NCI-H82 treated with DMSO at 0.1 percent for 48 hours (cell line): ENCODE data around the gene EFNA4.

ENCODE experiments used
- DNase-seq: peaks from one replicate; lab custom pipeline; 2025; ENCODE audit not compliant: unreplicated experiment; lab: John Stamatoyannopoulos, UW

Gene EFNA4

GRCh38 chr1:155085504-155086127 lies 22.1 kb downstream of the EFNA4 start:
- no peak for DNase-seq

GRCh38 chr1:155086128-155086741 lies 22.7 kb downstream of the EFNA4 start:
- DNase-seq = no peak

GRCh38 chr1:155086856-155087535 lies 23.5 kb downstream of the EFNA4 start:
- DNase-seq = no peak

DNA sequence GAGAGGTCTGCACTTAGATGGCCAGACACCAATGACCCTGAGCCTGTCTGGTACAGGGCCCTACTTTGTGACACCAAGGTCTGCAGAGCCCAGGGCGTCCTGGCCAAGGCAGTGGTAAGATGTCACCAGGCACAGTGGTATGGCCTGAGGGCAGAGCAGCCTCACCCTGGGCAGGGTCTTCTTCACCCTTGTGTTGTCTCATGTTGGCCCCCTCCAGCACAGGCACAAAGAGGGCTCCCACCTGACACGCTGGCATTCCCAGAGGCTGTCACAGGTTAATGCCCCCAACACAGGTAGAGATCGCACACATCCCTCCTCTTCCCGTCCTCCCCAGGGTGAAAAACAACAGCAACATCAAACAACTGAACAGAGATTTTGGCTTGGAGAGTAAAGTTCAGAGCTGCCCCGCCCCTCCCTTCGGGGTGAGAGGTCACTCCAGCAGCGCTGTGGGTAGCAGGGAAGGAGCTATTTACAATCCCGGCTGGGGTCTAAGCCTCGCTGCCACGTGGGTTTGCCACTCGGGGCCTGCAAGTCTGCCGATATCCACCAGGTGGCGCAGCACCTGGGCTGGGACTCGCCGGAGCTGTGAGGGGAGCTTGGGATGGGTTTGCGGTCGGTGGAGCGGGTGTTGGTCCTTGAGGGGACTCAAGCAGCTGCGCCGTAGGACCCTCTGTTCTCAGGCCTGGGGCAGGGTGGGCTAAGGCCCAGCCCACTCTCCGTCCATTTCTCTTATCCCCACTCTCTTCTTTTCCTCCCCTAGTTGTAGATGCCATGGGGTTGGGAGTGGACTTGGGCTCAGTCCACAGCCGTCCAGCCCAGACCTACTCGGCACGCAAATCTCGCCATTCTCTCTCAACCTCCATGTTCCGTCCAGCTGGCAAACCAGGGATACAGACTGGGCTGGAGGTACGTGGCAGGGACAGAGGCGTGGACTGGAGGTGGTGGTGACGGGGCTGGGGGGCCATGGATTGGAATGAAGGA lies 27.8 kb downstream of the EFNA4 start:
- peak; percentile 83 for DNase-seq

- no peak for DNase-seq
Measured at GRCh38 chr1:155092131-155092530, 28.6 kb downstream of the EFNA4 start.

DNA sequence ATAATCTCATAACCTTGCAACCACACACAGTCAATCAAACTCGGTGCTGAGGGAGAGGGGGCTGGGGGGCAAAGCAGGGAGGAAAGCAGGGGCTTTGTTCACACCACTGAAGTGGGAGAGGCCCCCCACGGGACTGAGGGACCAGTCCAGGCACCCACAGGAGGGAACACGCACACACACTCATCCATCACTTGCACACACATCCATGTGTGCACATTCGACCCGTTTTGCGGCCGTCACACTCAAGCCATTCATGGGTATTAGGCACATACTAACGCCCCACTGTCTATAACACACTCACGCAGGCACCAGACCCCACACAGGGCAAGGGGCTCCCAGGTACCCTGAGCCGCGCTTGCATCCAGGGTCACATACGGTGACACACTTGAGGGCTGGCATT lies 29.1 kb downstream of the EFNA4 start:
- no peak for DNase-seq

GRCh38 chr1:155093911-155094621 lies 30.5 kb downstream of the EFNA4 start:
- DNase-seq = peak; percentile 84

DNA sequence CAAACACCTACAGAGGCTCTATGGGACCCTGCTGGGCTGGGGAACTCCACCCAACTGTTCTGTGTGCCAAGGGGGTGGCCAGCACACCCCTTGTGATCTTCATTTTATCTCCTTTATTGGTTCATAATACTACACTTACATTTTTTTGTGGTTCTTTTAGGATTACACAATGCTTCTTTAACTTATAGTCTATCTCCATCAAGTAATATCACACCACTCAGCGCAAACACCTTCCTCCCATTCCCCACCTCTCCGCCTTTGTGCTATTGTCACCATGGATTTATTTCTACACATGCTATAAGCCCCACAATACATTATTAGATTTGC lies 31.0 kb downstream of the EFNA4 start:
- no peak for DNase-seq

GRCh38 chr1:155099331-155099730 lies 35.8 kb downstream of the EFNA4 start:
- no peak for DNase-seq

GRCh38 chr1:155103325-155103724 lies 39.8 kb downstream of the EFNA4 start:
- DNase-seq = no peak

GRCh38 chr1:155104605-155105534 lies 41.3 kb downstream of the EFNA4 start:
- DNase-seq = no peak

GRCh38 chr1:155105604-155106011 lies 42.1 kb downstream of the EFNA4 start:
- no peak for DNase-seq

DNA sequence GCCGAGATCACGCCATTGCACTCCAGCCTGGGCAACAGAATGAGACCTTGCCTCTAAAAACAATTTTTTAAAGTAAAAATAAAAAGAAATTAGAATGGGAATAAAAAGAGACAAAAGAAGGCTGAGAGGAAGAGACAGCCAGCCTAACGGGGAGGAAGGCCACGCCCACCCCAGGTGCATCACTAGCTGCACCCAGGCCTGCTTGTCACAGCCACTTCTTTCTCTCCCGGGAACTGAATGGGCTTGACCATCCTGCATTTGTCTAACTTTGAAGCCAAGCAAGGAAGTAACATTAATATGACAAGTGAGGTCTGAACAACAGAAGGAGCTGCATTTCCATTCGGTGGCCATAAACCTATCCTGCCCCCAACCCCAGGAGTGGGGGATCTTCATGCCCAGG lies 43.3 kb downstream of the EFNA4 start:
- no peak for DNase-seq

GRCh38 chr1:155107309-155108264 lies 44.0 kb downstream of the EFNA4 start:
- DNase-seq = no peak

DNA sequence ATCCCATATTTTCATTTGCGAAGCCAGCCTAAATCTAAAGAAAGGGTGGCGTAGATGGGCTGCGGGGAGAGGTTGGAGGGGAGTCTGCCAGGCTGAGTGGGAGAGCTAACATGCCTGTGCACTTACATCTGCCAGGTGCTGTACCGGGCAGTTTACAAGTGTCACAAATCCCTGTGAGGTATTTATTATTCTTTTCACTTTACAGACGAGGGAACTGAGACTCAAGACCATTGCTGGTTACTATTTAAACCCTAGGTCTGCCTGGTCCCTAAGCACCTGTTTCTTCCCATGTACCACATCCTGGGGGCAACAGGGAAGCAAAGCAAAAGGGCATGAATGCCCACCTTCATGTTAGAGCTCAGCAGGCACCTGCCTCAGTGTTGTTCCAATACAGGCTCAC lies 44.8 kb downstream of the EFNA4 start:
- no peak for DNase-seq

DNA sequence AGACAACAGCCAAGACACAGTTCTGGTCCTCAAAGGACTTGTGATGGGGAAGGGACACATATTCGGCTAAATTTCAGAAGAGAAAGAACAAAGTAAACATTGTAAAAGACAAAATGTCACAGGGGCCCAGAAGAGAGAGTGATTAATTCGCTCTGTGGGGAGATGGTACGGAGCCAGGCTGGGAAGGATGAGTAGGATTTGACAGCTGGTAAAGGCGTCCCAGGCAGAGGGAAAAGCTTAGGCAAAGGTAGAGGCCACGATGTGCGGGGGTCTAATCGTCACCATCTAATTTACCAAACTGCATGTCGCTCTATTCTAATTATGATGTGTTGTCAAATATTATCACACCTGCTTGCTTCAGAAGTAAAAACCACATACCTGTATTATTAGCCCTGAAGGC lies 46.8 kb downstream of the EFNA4 start:
- no peak for DNase-seq

GRCh38 chr1:155110826-155111225 lies 47.3 kb downstream of the EFNA4 start:
- DNase-seq = no peak

DNA sequence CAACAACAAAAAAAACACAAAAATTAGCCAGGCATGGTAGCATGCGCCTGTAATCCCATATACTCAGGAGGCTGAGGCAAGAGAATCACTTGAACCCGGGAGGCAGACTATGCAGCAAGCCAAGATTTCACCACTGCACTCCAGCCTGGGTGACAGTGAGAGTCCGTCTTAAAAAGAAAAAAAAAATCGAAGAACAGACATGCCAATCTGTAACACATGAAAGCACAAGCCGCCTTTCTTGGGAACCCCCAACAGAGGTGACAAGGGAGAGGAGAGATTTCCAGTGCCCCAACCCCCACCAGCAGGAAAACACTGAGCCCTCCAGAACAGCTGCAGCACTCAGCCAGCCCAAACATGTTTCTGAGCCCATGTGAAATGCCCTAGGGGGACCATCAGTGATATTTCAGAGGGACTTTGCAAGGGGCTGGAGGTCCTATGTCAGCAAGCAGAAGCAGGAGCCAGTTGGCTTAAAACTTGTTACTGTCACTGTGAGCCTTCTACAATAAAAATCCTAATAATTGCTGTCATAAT lies 50.0 kb downstream of the EFNA4 start:
- no peak for DNase-seq
